HG03460 (cell line): ENCODE results near the gene LRBA.

ENCODE experiments used
- ATAC-seq: cut with Tn5 transposase; IDR thresholded peaks from one replicate; pipeline ENCODE4 v1.9.1; 2021; ENCODE audit not compliant: unreplicated experiment

LRBA gene

DNA sequence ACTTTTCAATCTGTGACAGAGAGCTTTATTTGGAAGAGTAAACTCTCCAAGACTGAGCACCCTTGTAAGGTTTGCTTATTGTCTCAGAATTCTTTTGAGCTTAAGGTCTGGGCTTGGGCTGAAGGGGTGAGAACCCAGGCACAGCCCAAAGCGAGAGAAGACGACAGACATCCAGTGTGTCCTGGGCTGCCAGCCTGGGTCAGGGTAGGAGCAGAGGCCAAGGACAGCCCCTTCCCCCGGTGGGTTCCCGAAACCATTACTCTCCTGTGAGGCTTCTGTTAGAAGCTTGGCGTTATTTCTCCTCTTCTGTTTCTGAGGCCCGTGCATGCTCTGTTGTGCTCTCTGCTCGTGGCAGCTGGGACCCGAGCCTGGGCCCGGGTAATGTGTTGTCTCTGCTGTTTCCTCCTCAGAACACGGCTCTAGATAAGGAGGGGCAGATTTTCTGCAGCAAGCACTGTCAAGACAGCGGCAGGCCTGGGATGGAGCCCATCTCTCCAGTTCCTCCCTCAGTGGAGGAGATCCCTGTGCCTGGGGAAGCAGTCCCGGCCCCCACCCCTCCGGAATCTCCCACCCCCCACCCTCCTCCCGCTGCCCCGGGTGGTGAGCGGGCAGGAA lies 759.4 kb downstream of the LRBA start:
- no peak for ATAC-seq

DNA sequence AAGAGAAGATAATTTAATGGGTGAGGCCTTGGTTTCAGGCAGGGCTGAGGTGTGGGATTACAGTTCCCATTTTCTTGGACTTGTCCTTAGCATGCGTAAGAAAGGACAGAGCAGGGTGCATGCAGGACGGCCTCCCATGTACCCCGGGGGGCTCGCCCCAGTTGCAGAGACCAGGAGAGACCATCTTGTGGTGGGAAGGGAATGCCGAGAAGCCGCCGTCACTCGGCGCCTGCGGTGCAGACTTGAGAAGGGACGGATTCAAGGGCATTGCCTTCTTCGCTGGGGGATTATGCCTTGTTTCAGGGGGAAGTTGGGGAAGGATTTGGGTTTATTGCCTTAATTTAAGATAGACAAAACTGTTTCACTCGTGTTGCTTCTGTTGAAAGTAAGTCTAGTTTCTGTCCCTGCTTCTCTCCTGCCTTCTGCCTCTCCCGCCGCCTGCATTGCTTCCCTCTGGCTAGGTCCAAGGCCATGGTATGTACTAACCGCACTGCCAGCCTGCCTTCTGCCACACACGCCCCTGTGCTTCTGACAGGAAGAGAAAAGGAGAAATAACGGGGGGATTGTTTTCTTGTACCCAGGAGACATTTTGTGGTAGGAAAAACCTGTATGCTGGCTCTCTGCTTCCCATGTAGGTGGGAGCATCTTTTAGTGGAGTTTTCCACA lies 761.0 kb downstream of the LRBA start:
- no peak for ATAC-seq

- ATAC-seq, result no peak
These were observed 761.7 kb downstream of the LRBA start for GRCh38 chr4:150253416-150253815.

DNA sequence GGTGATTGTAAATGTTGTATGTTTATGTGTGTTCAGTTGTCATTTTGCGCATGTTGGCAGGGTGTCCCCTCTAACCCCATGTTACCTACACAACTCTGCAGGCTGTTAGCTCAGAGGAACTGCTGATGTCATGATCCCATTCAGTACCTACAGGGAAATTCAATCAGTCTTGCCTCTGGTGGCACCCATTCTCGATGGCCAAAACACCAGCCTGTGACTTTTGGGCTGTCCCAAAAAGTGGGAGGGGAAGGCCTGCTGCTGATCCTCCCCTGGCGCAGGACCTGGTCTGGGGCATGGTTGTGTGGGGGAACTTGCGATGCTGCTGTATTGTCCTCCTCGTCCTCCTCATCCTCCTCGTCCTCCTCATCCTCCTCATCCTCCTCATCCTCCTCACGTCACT lies 762.3 kb downstream of the LRBA start:
- no peak for ATAC-seq

- no peak for ATAC-seq
These were observed 762.8 kb downstream of the LRBA start for GRCh38 chr4:150252306-150252705.

GRCh38 chr4:150251752-150252190 lies 763.3 kb downstream of the LRBA start:
- ATAC-seq, result no peak

- no peak for ATAC-seq
These were observed 764.0 kb downstream of the LRBA start for GRCh38 chr4:150250998-150251651.

DNA sequence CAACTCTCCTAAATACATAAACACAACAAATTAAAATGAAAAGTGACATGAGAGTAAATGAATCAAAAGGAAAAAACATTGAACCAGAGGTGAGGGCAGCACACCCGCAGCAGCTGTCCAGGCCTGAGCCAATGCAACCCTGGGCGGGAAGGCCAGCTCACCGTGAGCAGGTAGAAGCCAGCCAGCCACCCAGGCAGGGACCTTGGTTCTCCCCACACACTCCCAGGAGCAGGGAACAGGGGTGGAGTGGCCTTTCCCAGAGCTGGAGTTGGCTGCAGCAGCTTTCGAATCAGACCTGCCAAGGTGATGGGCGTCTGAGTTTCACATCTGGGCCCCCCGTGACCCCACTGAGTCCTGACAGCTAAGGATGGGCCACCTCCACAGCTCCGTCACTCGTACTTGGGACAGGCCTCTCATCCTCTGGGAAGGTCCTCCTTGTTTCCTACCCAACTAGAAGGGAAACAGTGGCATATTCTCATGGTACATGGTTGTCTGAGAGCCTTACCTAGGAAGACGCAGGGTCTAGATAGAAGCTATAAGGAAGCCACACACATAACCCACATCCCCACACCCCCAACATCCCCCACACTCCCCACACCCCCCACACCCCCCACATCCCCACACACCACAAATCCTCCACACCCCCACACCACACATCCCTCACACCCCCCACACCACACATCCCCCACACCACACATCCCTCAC lies 764.6 kb downstream of the LRBA start:
- no peak for ATAC-seq

GRCh38 chr4:150248181-150248580 lies 766.9 kb downstream of the LRBA start:
- no peak for ATAC-seq

GRCh38 chr4:150247184-150247583 lies 767.9 kb downstream of the LRBA start:
- no peak for ATAC-seq

- ATAC-seq, result no peak
These were observed 770.5 kb downstream of the LRBA start for GRCh38 chr4:150244600-150244999.

DNA sequence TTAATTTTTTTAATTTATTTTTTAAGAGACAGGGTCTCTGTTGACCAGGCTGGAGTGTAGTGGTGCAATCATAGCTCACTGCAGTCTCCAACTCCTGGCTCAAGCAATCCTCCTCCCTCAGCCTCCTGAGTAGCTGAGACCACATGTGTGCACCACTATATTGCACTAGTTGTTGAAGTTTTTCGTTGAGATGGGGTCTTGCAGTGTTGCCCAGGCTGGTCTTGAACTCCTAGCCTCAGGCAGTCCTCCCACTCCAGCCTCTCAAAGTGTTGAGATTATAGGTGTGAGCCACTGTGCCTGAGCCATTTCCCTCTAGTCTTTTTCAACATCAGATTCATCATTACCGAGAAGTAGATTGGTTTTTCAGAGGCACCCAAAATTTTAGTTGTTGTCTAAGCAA lies 771.2 kb downstream of the LRBA start:
- ATAC-seq, result no peak

DNA sequence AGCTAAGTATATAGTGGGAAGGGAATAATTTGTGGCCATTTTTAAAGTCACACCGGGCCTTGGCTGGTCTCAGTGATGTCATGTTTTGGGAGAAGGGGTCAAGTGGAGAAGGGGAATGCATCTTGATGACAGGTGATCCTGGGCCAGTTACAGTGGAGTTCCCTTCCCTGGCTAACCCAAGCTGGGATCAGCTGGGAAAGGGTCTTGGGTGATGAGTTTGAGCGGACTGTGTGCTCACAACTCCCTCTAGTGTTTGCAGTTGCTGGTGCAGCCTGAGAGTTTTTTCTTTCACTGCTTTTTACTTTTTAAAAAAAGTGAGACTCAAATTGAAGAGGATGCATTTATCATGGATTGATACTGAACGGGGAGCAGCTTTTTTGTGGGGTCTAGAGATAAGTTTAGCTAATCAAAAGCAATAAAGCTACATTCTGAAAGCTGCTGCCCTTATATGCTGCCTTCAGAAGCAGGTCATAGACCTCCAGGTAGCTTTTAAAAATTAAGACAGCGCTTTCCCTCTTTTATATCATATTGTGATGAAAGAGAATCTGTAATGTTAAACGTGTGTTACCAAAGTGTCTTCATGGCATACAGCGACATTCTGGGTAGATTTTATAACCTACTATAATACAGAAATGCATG lies 772.1 kb downstream of the LRBA start:
- ATAC-seq, result peak; percentile 81

DNA sequence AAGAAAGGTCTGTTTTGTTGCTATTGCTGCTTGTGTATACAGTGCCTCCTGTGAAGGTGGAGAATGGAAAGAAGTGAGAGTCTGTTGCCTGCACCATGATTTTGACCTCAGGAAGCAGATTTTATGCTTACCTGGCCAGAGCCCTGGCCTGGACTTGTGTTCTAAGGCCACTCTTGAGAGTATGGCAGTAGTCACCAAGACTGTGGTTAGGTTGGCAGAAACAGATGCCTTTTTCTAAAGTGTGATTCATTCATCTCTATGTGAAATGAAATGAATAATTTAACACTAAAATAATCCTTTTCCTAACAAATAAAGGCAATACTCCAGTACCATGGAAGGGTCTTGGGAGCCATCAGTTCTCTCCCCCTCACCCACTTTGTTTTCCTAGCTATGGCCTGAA lies 775.1 kb downstream of the LRBA start:
- no peak for ATAC-seq

GRCh38 chr4:150238591-150238990 lies 776.5 kb downstream of the LRBA start:
- ATAC-seq, result no peak

- no peak for ATAC-seq
These were observed 777.8 kb downstream of the LRBA start for GRCh38 chr4:150237110-150237872.

DNA sequence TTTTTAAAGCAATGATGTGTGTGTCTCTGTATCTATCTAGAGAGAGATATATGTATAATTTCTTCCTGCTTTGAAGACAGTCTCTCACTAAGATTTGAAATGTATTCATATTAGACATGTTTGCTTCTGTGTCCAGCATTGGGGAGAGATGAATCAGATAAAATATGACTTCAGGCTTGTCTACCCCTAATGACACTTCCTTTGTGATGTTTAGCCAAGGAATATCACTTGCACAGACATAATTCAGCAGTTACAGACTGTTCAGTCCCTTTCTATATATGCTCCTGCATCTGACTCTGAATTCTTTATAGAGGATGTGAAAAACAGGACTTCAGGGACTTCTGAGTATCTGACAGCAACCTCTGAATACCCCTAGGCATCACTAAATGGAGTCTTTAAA lies 778.5 kb downstream of the LRBA start:
- ATAC-seq, result no peak

DNA sequence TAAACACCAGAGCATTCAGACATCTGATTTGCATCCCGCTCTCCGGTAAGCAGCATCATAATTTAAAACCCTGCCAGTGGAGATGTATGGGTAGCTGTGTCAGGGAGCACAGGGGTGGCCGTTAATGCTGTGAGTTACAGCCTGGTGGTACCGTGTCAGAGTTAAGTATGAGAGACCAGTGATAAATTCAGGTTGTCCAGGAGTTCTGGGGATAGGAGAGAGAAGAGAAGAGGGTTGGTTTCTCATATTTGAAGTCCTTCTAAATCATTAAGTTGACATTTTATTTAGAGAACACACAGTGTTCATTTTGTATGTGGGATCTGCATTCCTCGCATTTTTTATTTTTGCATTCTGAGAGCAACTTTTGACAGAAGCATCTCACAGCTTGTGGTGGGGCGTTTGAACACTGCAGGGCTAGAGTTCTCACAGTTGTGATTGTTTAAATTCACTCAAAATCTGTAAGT lies 779.2 kb downstream of the LRBA start:
- ATAC-seq, result no peak

DNA sequence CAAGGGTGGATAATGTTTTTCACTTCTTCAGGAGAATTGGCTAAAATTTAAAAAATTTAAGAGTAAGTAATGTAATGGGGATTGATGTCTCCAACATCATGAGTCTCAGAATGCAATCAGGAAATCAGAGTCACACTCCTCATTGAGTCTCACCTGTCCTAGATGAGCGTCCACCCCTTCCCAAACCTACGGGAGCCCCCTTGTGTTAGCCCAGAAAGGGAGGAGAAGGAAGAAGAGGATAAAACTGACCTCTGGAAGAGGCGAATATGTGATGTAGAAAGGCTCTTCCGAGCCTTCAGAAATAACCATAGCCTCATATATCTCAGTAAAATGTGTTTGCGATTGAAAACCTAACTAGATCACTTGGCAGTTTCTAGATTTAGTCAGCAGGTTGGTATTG lies 779.8 kb downstream of the LRBA start:
- no peak for ATAC-seq

DNA sequence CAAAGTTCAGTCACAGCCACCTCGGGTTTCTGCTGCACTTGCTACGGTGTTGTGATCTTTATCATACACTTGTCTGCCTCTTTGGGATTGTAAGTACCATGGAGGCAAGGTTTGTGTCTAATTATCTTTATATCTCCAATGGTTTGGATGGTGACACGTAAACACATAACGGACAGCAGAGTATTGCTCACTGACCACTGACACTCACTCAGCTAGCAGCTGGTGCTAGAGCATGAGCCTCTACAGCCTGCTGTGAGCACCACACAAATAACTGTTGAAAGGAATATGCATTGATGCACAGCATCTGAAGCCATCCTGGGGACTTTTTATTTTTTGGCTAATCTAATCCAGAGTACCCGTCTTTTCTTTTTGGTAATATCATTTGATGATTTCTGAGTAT lies 780.8 kb downstream of the LRBA start:
- no peak for ATAC-seq
